Tibial artery (tissue), 4 donors: ENCODE measurements around the gene TDRD10.
"Not testable (repeated sequence)": the region's sequence is repeated elsewhere in the genome, so short reads cannot be mapped to it uniquely, and the experiment has no call there.

ENCODE experiments used
- DNase-seq, 2 donors: peaks; one replicate each; pipeline ENCODE4 v3.0.0-alpha.2; 2019
- H3K27ac ChIP-seq, 2 donors: fragments of 200-600 bp; sonication (generic) in 1 of 2; 1 replicate in 1 of 2; 2 replicates in 1 of 2; pipeline ENCODE4 v1.5.1; 2018 to 2019; ENCODE audit warnings: mild to moderate bottlenecking in 1 of 2
- H3K27me3 ChIP-seq, 2 donors: fragments of 200-600 bp; sonication (generic) in 1 of 2; one replicate each; pipeline versions ENCODE4 v1.5.1 to v1.6.0; 2016 to 2019
- H3K36me3 ChIP-seq, 3 donors: fragments of 200-600 bp; sonication (generic) in 2 of 3; one replicate each; pipeline ENCODE4 v1.5.1; 2016 to 2019; ENCODE audit warnings: mild to moderate bottlenecking in 2 of 3
- H3K4me1 ChIP-seq, 4 donors: fragments of 200-600 bp; sonication (generic) in 2 of 4; 1 replicate in 3 of 4; 2 replicates in 1 of 4; pipeline ENCODE4 v1.5.1; 2016 to 2019
- H3K4me3 ChIP-seq, 2 donors: fragments of 200-600 bp; sonication (generic) in 1 of 2; 1 replicate in 1 of 2; 2 replicates in 1 of 2; pipeline ENCODE4 v1.5.1; 2018 to 2019; ENCODE audit warnings: mild to moderate bottlenecking in 2 of 2
- H3K9me3 ChIP-seq, 3 donors: fragments of 200-600 bp; sonication (generic) in 1 of 3; one replicate each; pipeline ENCODE4 v1.5.1; 2016 to 2019
- intact Hi-C: fragments of 100-400 bp; cut with DNase I; formaldehyde crosslinking; loops from one replicate; pipeline ENCODE4 v1.15.0; 2023; ENCODE audit warnings: low total_unique reads
- TF ChIP-seq, protein P1 (sequence below), 2 experiments: fragments of 200-600 bp in 1 of 2; fragments of 450-650 bp in 1 of 2; IDR thresholded peaks; one replicate each; pipeline ENCODE4 v1.5.1; 2017 to 2019; ENCODE audit warnings: antibody characterized with exemption in 2 of 2, mild to moderate bottlenecking in 1 of 2, moderate library complexity in 1 of 2

The TDRD10 gene

DNA sequence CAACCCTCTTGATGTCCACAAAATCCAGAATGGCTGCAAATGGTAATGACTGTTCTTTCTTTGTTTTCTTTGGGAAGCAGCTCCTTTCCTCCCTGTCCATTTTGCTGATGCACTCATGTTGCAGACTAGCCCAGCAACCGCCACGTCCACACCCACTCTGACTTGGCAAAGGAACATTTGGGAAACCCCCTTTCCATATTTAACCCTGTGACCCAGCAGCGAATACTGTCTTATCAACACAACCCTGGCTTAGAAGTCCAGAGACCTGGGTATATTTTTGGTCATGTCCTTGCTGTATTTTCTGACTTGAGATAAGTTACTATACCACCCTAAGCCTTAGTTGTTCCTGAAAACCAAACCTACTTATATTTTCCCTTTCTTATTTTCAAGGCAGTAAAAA is 18.3 kb downstream of the TDRD10 start:
- Histone ChIP-seq H3K4me3 (no peak overlapping the region), H3K4me1 (no peaks in the 10 kb centered on the region), H3K27me3 (peaks cover 0 to 21% of the 10 kb centered on the region in 2 donors), H3K9me3 (no peaks in the 10 kb centered on the region), H3K27ac (no peak overlapping the region), H3K36me3 (no peaks in the 10 kb centered on the region)
- intact Hi-C loops = no loop called here
- TF ChIP-seq, protein P1, sequence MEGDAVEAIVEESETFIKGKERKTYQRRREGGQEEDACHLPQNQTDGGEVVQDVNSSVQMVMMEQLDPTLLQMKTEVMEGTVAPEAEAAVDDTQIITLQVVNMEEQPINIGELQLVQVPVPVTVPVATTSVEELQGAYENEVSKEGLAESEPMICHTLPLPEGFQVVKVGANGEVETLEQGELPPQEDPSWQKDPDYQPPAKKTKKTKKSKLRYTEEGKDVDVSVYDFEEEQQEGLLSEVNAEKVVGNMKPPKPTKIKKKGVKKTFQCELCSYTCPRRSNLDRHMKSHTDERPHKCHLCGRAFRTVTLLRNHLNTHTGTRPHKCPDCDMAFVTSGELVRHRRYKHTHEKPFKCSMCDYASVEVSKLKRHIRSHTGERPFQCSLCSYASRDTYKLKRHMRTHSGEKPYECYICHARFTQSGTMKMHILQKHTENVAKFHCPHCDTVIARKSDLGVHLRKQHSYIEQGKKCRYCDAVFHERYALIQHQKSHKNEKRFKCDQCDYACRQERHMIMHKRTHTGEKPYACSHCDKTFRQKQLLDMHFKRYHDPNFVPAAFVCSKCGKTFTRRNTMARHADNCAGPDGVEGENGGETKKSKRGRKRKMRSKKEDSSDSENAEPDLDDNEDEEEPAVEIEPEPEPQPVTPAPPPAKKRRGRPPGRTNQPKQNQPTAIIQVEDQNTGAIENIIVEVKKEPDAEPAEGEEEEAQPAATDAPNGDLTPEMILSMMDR (IDR thresholded peaks at IDR 0.05) = no peak
- peak in 1 of 2 donors; percentile 59 for DNase-seq

GRCh38 chr1:154521695-154522094 is 19.7 kb downstream of the TDRD10 start:
- Histone ChIP-seq H3K9me3 (no peaks in the 10 kb centered on the region), H3K27me3 (peaks cover 0 to 8% of the 10 kb centered on the region in 2 donors), H3K27ac (no peak overlapping the region), H3K36me3 (no peaks in the 10 kb centered on the region), H3K4me3 (no peak overlapping the region), H3K4me1 (no peaks in the 10 kb centered on the region)
- TF ChIP-seq, protein P1 (IDR thresholded peaks at IDR 0.05) = no peak
- intact Hi-C loops = no loop called here
- DNase-seq = peak in 1 of 2 donors; percentile 1

DNA sequence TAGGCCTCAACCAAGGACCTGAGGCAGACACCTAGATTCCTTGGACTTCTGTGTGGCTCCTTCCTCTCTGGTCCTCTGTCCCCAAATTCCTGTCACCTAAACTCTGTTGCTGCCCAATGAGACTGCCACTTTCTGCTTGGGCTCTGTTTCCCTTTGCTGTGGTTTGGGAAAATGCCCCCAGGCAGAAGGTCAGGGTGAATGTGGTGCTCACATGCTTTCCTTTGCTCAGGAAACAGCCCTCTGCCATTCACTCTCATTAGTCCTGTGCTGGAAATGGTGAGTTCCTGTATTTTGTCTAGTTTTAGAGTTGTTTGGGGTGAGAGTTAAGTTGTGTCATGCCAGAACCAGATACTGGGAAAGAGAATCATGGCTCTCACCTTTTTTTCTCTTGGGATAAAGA is 22.9 kb downstream of the TDRD10 start:
- intact Hi-C loops = no loop called here
- TF ChIP-seq, protein P1 (IDR thresholded peaks at IDR 0.05) = no peak
- Histone ChIP-seq H3K9me3 (no peaks in the 10 kb centered on the region), H3K27me3 (peaks cover 0 to 5% of the 10 kb centered on the region in 2 donors), H3K36me3 (no peaks in the 10 kb centered on the region), H3K27ac (no peak overlapping the region), H3K4me3 (no peak overlapping the region), H3K4me1 (no peaks in the 10 kb centered on the region)
- DNase-seq = no peak

GRCh38 chr1:154527192-154527591 is 25.2 kb downstream of the TDRD10 start:
- no peaks in the 10 kb centered on the region for H3K36me3 ChIP-seq
- no peak for DNase-seq
- TF ChIP-seq, protein P1 (IDR thresholded peaks at IDR 0.05) = no peak
- H3K4me3 ChIP-seq = no peak overlapping the region
- peaks cover 0 to 5% of the 10 kb centered on the region in 2 donors for H3K27me3 ChIP-seq
- no peaks in the 10 kb centered on the region for H3K4me1 ChIP-seq
- H3K27ac ChIP-seq = no peak overlapping the region
- intact Hi-C loops = no loop called here
- no peaks in the 10 kb centered on the region for H3K9me3 ChIP-seq

DNA sequence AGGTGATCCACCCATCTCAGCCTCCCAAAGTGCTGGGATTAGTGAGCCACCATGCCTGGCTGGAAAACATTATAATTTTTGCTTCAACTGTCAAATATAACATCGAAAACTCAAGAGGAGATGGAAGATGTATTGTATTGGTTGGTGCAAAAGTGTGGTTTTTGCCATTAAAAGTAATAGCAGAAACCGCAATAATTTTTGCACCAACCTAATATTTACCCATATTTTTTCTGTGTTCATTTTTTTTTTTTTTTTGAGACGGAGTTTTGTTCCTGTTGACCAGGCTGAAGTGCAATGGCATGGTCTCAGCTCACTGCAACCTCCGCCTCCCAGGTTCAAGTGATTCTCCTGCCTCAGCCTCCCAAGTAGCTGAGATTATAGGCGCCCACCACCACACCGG is 27.3 kb downstream of the TDRD10 start:
- intact Hi-C loops = no loop called here
- no peak overlapping the region for H3K4me3 ChIP-seq
- TF ChIP-seq, protein P1 (IDR thresholded peaks at IDR 0.05) = no peak
- no peaks in the 10 kb centered on the region for H3K36me3 ChIP-seq
- no peaks in the 10 kb centered on the region for H3K27me3 ChIP-seq
- H3K4me1 ChIP-seq = no peaks in the 10 kb centered on the region
- no peak for DNase-seq
- H3K27ac ChIP-seq = no peak overlapping the region
- H3K9me3 ChIP-seq = no peaks in the 10 kb centered on the region

DNA sequence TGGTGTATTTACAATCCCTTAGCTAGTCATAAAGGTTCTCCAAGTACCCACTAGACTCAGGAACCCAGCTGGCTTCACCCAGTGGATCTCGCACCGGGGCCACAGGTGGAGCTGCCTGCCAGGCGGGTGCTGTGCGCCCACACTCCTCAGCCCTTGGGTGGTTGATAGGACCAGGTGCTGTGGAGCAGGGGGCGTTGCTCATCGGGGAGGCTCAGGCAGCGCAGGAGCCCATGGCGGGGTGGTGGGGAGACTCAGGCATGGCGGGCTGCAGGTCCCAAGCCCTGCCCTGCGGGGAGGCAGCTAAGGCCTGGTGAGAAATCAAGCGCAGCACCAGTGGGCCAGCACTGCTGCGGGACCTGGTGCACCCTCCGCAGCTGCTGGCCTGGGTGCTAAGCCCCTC is 29.9 kb downstream of the TDRD10 start:
- H3K36me3 ChIP-seq, DNase-seq, H3K27ac ChIP-seq, H3K9me3 ChIP-seq, H3K4me1 ChIP-seq, H3K4me3 ChIP-seq, intact Hi-C loops, H3K27me3 ChIP-seq: not testable (repeated sequence)
